Measurements from ENCODE around the gene ASTN2.

DNA sequence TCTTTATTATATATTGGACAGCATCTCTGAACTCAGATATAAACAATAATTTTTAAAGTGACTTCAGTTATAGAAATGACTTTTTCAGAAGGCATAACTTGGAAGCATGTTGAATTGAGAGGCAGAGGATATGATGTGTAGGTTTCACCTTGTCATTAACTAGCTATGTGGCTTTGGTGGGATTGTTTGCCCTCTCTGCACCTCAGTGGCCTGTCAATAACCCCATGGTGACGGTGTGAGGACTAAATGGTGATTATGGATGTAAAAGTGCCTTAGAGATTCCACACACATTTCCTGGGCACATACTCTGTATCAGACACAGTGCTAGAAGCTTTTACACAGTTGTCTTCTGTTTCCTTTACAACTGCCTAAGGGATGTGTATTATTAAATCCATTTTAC lies 962.6 kb downstream of the ASTN2 start:
- TF ChIP-seq, protein P1, sequence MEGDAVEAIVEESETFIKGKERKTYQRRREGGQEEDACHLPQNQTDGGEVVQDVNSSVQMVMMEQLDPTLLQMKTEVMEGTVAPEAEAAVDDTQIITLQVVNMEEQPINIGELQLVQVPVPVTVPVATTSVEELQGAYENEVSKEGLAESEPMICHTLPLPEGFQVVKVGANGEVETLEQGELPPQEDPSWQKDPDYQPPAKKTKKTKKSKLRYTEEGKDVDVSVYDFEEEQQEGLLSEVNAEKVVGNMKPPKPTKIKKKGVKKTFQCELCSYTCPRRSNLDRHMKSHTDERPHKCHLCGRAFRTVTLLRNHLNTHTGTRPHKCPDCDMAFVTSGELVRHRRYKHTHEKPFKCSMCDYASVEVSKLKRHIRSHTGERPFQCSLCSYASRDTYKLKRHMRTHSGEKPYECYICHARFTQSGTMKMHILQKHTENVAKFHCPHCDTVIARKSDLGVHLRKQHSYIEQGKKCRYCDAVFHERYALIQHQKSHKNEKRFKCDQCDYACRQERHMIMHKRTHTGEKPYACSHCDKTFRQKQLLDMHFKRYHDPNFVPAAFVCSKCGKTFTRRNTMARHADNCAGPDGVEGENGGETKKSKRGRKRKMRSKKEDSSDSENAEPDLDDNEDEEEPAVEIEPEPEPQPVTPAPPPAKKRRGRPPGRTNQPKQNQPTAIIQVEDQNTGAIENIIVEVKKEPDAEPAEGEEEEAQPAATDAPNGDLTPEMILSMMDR (IDR thresholded peaks at IDR 0.05; ENCODE audit: low read depth, low read length, poor library complexity, severe bottlenecking) = no peak
- TF ChIP-seq EZH2phosphoT487 (IDR thresholded peaks at IDR 0.05; ENCODE audit: borderline replicate concordance, low read length) = no peak

Data from DOHH2 (cell line).